Central memory CD4-positive, alpha-beta T cell (primary cell): ENCODE measurements around the gene CD47.

Source experiments
- DNase-seq: peaks from one replicate; pipeline ENCODE4 v3.0.0; 2022

Gene CD47

DNA sequence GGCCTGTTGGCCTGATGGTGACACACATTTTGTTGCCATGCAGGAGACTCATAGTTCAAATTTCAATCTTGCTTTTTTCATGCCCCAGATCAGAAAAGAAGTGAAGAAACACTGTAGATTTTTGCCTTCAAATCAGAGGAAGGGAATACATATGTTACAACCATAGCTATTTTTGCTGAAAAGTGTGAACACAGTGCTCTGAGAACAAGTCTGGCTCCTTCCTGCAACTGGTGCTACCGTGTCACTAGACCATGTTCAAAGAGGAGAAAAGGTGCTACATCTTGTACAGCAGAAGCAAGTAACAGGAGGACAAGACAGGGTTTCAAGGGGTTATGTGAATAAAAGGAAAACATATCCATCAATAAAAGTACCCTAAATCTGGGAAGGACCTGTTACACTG is 44.6 kb downstream of the CD47 start:
- DNase-seq, result no peak

GRCh38 chr3:108044699-108045098 is 46.1 kb downstream of the CD47 start:
- DNase-seq, result no peak

- DNase-seq, result no peak
Measured at GRCh38 chr3:108042300-108042699, 48.5 kb downstream of the CD47 start.

DNA sequence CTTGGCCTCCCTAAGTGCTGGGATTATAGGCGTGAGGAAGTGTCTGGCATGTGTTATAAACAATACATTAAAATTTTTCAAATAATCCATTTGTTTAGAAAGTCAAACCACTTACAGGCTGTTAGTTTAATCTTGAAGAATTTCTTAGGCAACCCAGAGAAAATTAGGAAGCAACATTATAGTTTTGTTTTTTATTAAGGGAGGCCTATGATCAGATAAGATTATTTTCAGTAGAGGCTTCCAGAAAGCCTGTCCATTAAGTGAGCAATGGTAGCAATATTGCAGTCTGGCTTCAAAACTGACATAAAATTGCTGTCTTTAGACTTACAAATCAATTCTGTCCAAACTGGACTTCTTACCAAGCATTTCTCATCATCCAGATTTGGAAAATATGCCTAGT is 49.6 kb downstream of the CD47 start:
- DNase-seq, result no peak

- DNase-seq, result no peak
Measured at GRCh38 chr3:108037770-108038169, 53.1 kb downstream of the CD47 start.

DNA sequence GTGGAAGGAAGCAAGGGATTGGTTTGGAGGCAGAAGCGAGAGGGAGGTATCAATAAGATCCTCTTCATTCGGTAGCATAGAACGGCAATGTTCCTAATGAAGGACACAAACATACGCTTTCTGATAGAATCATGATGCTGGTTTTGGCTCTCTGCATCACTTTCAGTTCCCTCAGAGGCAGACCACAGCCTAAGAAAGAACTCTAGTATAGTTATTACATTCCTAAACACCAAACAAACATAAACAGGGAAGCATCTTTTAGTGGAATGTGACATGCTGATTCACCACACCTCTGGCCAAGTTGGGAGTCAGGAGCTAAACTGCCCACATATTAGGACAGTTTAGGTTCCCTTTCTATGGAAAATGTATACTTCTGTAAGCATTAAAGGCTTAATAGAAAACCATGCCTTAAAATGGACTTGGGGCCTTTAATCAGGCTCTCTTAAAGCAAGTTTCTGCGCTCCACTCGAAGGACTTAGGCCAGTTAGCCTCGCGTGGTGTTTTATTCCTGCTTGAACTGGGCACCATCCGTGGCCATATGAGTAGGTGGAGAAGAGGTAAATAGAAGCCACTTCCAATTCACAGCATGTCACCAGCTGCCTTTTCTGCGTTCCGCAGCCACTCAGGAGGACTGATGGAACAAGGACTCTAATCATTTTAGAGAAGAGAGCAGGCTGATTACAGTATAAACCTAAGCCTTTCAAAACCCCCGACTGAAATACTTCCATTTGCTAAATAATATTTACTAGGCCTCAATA is 53.7 kb downstream of the CD47 start:
- DNase-seq, result no peak

DNA sequence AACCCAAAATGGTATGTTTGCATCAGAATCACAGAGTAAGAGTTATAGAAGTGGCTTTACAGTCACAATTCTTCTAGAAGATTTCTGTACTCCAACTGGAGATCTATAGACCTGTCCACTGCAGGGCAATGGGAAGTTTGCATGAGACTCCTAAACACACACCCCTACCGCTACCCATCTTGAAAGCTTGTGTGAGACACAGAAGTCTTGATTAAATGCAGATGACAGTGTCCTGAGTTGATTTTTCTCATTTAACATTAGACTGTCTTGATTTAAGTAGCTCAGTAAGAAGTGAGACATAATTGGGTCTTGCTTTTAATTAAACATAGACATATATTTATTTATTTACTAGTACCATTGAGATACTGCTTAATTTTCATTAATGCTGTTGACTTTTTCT is 54.4 kb downstream of the CD47 start:
- no peak for DNase-seq

- DNase-seq, result no peak
Measured at GRCh38 chr3:108035751-108036150, 55.1 kb downstream of the CD47 start.

DNA sequence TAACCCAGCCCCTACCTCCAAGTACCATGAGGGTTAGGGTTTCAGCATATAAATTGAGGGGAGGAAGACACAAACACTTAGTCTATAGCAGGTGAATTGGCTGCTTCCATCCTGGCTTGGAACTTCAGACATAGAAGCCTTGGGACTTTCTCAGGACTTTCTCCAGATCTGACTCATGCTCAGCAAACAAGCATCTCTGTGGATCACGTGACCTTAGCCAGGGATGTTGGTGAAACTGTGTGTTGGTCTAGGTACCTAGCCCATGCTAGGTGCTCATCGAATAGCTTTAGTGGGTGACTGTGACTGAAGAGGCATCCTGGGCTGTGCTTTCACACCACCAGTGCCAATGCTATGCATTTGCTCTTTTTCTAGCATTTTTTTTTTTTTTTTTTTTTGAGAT is 58.9 kb downstream of the CD47 start:
- DNase-seq, result no peak

DNA sequence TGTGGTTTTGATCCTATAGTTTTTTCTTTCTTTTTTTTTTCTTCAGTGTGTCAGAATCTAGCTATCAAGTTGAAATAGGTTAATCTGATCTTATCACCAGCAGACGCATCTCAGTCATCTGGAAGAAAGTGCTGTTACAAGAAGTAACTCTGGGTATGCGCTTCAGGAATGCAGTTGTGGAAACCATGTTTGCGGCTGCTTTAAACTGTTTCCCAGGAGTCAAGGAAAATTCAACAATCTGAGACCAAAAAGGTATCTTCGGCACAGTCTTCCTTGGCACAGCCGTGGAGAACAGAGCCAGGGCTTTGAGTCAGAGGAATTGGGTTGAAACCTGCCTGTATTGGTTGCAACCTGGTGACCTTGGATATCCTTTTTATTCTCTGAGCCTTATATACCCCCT is 59.9 kb downstream of the CD47 start:
- no peak for DNase-seq

DNA sequence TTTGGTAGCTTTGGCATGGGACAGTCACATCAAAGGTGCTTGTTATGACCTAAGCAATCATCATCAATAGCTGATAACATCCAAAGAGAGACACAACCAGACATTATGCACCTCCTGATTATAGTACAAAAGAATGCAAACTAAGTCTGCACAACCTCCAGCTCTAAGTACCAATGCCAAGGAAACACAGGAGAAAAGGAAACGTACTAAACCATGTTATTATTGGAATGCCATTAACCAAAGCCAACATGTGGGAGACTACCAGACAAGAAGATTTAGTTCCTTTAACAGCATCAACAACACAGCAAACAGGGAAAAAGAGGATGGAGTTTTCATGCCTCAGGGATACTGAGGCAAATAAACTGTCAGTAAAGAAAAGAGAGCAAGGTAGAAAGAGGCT is 61.4 kb downstream of the CD47 start:
- no peak for DNase-seq

GRCh38 chr3:108028896-108029295 is 61.9 kb downstream of the CD47 start:
- no peak for DNase-seq

DNA sequence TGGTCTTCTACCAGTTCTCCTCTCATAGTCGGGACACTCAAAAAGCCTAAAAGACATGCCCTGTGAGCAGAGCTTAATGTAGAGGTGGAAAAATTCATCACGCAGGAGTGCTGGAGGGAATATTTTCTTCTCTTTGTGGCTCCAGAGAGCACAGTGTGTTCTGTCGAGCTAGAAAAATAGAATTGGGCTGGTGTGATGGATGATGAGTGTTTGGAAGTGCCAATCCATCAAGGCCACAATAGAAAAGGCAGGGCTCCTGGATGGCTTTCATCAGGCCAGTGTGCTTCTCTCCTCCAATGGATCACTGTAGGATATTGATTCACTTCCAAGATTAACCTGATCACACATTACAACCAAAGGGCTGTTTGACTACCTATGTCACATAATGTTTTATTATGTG is 65.7 kb downstream of the CD47 start:
- no peak for DNase-seq

DNA sequence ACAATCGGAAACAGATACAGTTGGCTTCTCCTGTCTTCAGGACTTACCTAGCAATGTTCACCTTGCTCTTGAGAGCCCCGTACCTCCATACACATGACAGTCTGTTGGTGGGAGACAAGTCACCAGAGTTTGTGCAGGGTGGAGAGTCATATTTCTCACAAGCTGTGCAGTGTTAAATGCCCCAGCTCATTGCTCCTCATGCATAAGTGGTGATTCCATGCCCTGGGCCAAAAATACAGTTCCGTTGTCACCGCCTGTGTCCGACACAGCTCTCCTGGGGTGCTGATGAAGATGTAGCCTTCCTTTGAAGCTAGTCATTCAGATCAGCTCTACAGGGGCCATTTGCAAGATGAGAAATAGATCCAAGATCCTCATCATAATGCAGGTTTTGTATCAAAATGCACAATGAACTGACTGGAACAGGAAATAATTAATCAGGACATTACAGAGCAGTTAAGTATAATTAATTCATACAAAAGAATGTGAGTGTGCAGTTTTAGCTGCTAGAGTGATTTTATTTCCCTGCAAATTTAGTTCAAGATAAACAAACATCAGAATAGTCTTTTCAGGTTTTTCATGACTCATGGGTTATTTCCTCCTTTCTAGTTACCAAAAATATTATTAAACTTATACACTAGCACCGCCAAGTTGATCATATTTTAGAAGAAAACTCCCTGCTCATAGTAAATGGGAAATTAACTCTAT is 66.5 kb downstream of the CD47 start:
- no peak for DNase-seq

DNA sequence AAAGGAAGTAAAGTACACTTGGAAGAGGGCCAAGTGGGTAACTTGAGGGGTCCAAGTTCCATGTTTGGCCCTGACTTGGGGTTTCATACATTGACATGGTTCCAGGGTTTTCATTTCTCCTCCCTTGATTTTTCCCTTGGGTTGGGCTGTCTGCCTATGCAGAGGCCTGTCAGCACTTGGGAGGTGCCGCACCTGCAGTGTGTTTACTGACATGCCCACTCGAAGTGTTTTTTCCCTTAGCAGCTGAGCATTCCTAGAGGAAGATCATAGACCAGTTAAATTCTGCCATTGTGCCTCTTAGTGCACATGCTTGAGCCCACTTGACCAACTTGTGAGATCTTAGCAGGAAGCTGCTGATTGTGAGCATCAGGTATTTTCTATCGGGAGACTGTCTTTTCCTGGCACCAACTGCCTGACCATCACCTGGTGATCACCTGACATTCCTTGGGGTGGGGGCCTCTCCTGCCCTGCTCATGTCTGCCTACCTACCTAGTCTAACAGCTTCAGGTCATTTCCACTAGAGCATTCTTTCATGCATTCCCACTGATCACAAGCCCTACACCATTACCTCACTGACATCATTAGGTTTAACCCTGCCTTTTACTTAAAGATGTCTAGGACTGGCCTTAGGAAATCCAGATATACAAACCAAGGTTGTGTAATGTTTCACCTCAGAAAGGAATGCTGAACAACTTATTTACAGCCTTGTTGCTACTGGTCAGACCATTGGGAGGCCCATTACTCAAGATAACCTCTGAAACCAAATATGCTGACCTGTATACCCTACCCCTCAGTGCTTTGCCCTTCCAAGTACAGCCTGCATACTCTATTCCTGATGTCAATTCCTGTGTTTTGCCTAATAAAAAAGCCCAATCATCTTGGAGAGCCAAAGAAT is 68.3 kb downstream of the CD47 start:
- no peak for DNase-seq

GRCh38 chr3:108021533-108021932 is 69.3 kb downstream of the CD47 start:
- DNase-seq, result no peak

GRCh38 chr3:108021131-108021530 is 69.7 kb downstream of the CD47 start:
- DNase-seq, result no peak

GRCh38 chr3:108018552-108018951 is 72.3 kb downstream of the CD47 start:
- no peak for DNase-seq

GRCh38 chr3:108017587-108017986 is 73.2 kb downstream of the CD47 start:
- DNase-seq, result no peak

DNA sequence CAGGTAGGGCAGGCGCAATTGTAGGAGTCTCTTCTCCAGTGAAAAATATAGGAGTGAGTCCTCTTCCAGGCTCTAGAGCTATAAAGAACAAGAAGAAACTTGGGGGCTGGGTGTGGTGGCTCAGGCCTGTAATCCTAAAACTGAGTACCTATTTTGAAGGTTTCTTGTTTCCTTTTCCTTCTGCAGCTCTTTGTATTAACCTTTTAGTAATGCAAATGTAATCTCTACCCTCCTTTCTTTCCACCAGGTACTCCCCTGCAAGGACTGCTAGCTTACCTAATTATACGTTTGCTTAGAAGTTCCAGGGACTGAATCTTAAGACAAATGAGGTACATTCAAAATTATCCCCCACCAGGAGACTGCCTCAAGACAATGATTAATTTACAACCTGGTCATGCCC is 75.9 kb downstream of the CD47 start:
- no peak for DNase-seq

GRCh38 chr3:108013141-108014055 is 77.4 kb downstream of the CD47 start:
- DNase-seq, result no peak

DNA sequence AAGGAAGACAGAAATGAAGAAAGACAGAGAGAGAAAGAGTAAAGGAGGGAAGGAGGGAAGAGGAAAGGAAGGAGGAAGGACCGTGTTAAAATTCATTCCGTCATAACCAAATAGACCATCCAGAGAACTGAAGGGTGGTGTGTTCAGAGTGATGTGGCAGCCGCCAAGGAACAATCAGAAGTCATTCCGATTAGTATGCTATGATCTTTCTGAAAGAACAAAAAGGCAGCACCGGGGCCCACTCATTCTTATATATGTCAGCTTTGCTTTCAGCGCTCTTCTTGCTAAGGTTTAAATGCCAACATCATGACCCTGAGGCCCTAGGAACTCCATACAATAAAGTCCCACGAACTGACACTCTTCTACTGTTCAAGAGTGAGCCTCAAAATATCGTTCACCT is 78.5 kb downstream of the CD47 start:
- no peak for DNase-seq

DNA sequence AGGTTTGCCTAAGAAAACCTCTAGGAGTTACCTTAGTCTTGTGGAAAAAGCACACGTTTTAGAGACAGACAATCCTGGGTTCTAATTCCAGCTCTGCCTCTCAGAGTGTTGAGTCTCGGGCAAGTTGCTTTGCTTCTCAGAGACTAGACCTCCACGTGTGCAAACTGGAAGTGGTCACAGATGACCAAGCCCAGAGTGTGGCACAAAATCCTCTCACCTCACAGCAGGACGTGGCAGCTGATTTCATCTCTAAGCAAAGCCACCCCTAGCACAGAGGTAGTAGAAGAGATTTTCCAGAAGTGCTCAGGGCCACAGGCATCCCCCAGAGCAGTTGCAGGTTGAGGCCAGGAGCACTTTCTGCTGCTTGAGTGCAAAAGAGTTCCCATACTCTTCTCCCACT is 79.2 kb downstream of the CD47 start:
- DNase-seq, result no peak
